Measurements from ENCODE around the gene EPHB2. TPM values are rescaled to one million over a fixed set of nuclear protein-coding genes. Genes with fewer than 3 reads are reported as not detected.

Gene EPHB2
- total and polyA plus RNA-seq, 2 donors (not counting 1 experiment from before 2014, with no cell fraction given) = 0.07 to 0.39 TPM

- CTCF ChIA-PET = no interaction called here
- Histone ChIP-seq H2AFZ (ENCODE audit: insufficient read depth, low read depth, low read length, poor library complexity, severe bottlenecking) (no peak overlapping the region), H3K27me3 (replicated peaks in 1 of 4; ENCODE audit: control extremely low read depth in 1 of 4, control insufficient read depth in 3 of 4, insufficient read depth in 4 of 4, low read length in 3 of 4) (no peaks in the 10 kb centered on the region), H3K79me2 (ENCODE audit: control insufficient read depth, insufficient read depth, low read length) (no peaks in the 10 kb centered on the region), H3K9ac (ENCODE audit: low read length) (no peak overlapping the region), H3K36me3 (replicated peaks in 1 of 2; ENCODE audit: control extremely low read depth in 1 of 2, control insufficient read depth in 1 of 2, extremely low read depth in 1 of 2, insufficient read depth in 2 of 2, low read length in 1 of 2) (no peaks in the 10 kb centered on the region), H3K4me2 (replicated peaks; ENCODE audit: low read depth, low read length, poor library complexity, severe bottlenecking) (no peak overlapping the region), H4K20me1 (ENCODE audit: control insufficient read depth, insufficient read depth, low read length, poor library complexity, severe bottlenecking) (no peaks in the 10 kb centered on the region), H3K9me3 (ENCODE audit: control extremely low read depth in 1 of 3, control insufficient read depth in 2 of 3, insufficient read depth in 1 of 3, low read length in 2 of 3) (no peaks in the 10 kb centered on the region), H3K27ac (ENCODE audit: low read length in 2 of 2) (no peak overlapping the region), H3K4me3 (ENCODE audit: control extremely low read depth in 1 of 5, extremely low read depth in 1 of 5, insufficient read depth in 1 of 5, low read depth in 2 of 5, low read length in 4 of 5) (no peak overlapping the region), H3K4me1 (ENCODE audit: control insufficient read depth in 2 of 2, insufficient read depth in 2 of 2, low read length in 2 of 2) (no peaks in the 10 kb centered on the region)
- Mint-ChIP-seq H3K4me3 (no peak overlapping the region), H3K9me3 (ENCODE audit: insufficient read depth) (no peaks in the 10 kb centered on the region), H3K4me1 (no peaks in the 10 kb centered on the region), H3K27ac (no peak overlapping the region), H3K27me3 (peaks cover 5% of the 10 kb centered on the region)
- no peak for TF ChIP-seq CTCF (IDR thresholded peaks at IDR 0.05)
- TF ChIP-seq EZH2 (IDR thresholded peaks at IDR 0.05; ENCODE audit: borderline replicate concordance, insufficient read depth, low read depth, low read length, poor library complexity, severe bottlenecking) = no peak
- ATAC-seq (ENCODE audit: low read depth) (no peak), DNase-seq (no peak)
- WGBS (ENCODE audit: insufficient coverage) = 86% methylated on average over 6 of the region's 7 CpGs
- intact Hi-C loops (cut with micrococcal nuclease) = no loop called here
- POLR2A ChIA-PET = no interaction called here
Observed at GRCh38 chr1:22804969-22805671, 94.5 kb downstream of the EPHB2 start.

GRCh38 chr1:22805672-22806038 lies 95.0 kb downstream of the EPHB2 start:
- H3K4me1 ChIP-seq (ENCODE audit: control insufficient read depth in 2 of 2, insufficient read depth in 2 of 2, low read length in 2 of 2) = no peaks in the 10 kb centered on the region
- no peak overlapping the region for H3K9ac ChIP-seq (ENCODE audit: low read length)
- H2AFZ ChIP-seq (ENCODE audit: insufficient read depth, low read depth, low read length, poor library complexity, severe bottlenecking) = no peak overlapping the region
- no peaks in the 10 kb centered on the region for H3K36me3 ChIP-seq (replicated peaks in 1 of 2; ENCODE audit: control extremely low read depth in 1 of 2, control insufficient read depth in 1 of 2, extremely low read depth in 1 of 2, insufficient read depth in 2 of 2, low read length in 1 of 2)
- DNase-seq (no peak), ATAC-seq (ENCODE audit: low read depth) (no peak)
- no peak overlapping the region for H3K27ac Mint-ChIP-seq
- no peaks in the 10 kb centered on the region for H3K4me1 Mint-ChIP-seq
- 96% methylated on average over 3 of the region's 4 CpGs for WGBS (ENCODE audit: insufficient coverage)
- ChIA-PET POLR2A (no interaction called here), CTCF (no interaction called here)
- H3K27me3 Mint-ChIP-seq = peaks cover 5% of the 10 kb centered on the region
- H3K9me3 ChIP-seq (ENCODE audit: control extremely low read depth in 1 of 3, control insufficient read depth in 2 of 3, insufficient read depth in 1 of 3, low read length in 2 of 3) = no peaks in the 10 kb centered on the region
- TF ChIP-seq CTCF (IDR thresholded peaks at IDR 0.05) (no peak), EZH2 (IDR thresholded peaks at IDR 0.05; ENCODE audit: borderline replicate concordance, insufficient read depth, low read depth, low read length, poor library complexity, severe bottlenecking) (no peak)
- H3K79me2 ChIP-seq (ENCODE audit: control insufficient read depth, insufficient read depth, low read length) = no peaks in the 10 kb centered on the region
- no peak overlapping the region for H3K4me3 ChIP-seq (ENCODE audit: control extremely low read depth in 1 of 5, extremely low read depth in 1 of 5, insufficient read depth in 1 of 5, low read depth in 2 of 5, low read length in 4 of 5)
- H3K4me2 ChIP-seq (replicated peaks; ENCODE audit: low read depth, low read length, poor library complexity, severe bottlenecking) = no peak overlapping the region
- H4K20me1 ChIP-seq (ENCODE audit: control insufficient read depth, insufficient read depth, low read length, poor library complexity, severe bottlenecking) = no peaks in the 10 kb centered on the region
- no peaks in the 10 kb centered on the region for H3K27me3 ChIP-seq (replicated peaks in 1 of 4; ENCODE audit: control extremely low read depth in 1 of 4, control insufficient read depth in 3 of 4, insufficient read depth in 4 of 4, low read length in 3 of 4)
- H3K27ac ChIP-seq (ENCODE audit: low read length in 2 of 2) = no peak overlapping the region
- H3K9me3 Mint-ChIP-seq (ENCODE audit: insufficient read depth) = no peaks in the 10 kb centered on the region
- intact Hi-C loops (cut with micrococcal nuclease) = no loop called here
- H3K4me3 Mint-ChIP-seq = no peak overlapping the region

Data from B cell (primary cell).